ENCODE results near the gene IDE.
"Not testable (repeated sequence)": the region's sequence is repeated elsewhere in the genome, so short reads cannot be mapped to it uniquely, and the experiment has no call there.

Gene IDE

GRCh38 chr10:92407305-92408016 lies 166.4 kb downstream of the IDE start:
- Mint-ChIP-seq H3K36me3 (ENCODE audit: low read depth) (no peaks in the 10 kb centered on the region), H3K9me3 (no peaks in the 10 kb centered on the region), H3K27me3 (peaks cover 4% of the 10 kb centered on the region), H3K27ac (no peak overlapping the region), H3K4me3 (no peak overlapping the region), H3K4me1 (no peaks in the 10 kb centered on the region)
- DNase-seq (no peak), ATAC-seq (no peak)

GRCh38 chr10:92405419-92405924 lies 168.4 kb downstream of the IDE start:
- ATAC-seq = no peak
- no peak overlapping the region for H3K4me3 Mint-ChIP-seq
- no peaks in the 10 kb centered on the region for H3K9me3 Mint-ChIP-seq

GRCh38 chr10:92404612-92405418 lies 169.1 kb downstream of the IDE start:
- H3K4me3 Mint-ChIP-seq = no peak overlapping the region
- H3K27ac Mint-ChIP-seq = no peak overlapping the region
- no peaks in the 10 kb centered on the region for H3K36me3 Mint-ChIP-seq (ENCODE audit: low read depth)
- no peaks in the 10 kb centered on the region for H3K4me1 Mint-ChIP-seq
- H3K9me3 Mint-ChIP-seq = no peaks in the 10 kb centered on the region
- ATAC-seq (no peak), DNase-seq (no peak)
- H3K27me3 Mint-ChIP-seq = peaks cover 4% of the 10 kb centered on the region

More at GRCh38 chr10:92405419-92405924, 168.4 kb downstream of the IDE start:
- Mint-ChIP-seq H3K4me1 (no peaks in the 10 kb centered on the region), H3K27me3 (peaks cover 4% of the 10 kb centered on the region), H3K27ac (no peak overlapping the region), H3K36me3 (ENCODE audit: low read depth) (no peaks in the 10 kb centered on the region)
- no peak for DNase-seq

- H3K27me3 Mint-ChIP-seq; H3K4me1 Mint-ChIP-seq; ATAC-seq; H3K4me3 Mint-ChIP-seq; DNase-seq; H3K9me3 Mint-ChIP-seq; H3K27ac Mint-ChIP-seq; H3K36me3 Mint-ChIP-seq (ENCODE audit: low read depth): not testable (repeated sequence)
These were observed 171.7 kb downstream of the IDE start for GRCh38 chr10:92402234-92402633.
